Small intestine (tissue), 7 donors: Measurements from ENCODE around the gene ZNF407. TPM values are rescaled to one million over a fixed set of nuclear protein-coding genes. Genes with fewer than 3 reads are reported as not detected.

Experiments
- DNase-seq, 2 donors: peaks; one replicate each; pipeline versions ENCODE4 v3.0.0 to v3.0.0-alpha.2; 2013
- FAIRE-seq: peaks from 2 replicates; lab custom pipeline; 2012; peaks lifted over from hg19 to GRCh38; lab: Jason Lieb, UNC
- H3K27ac ChIP-seq, 3 donors: one replicate each; pipeline ENCODE4 v1.5.1; 2013; ENCODE audit warnings: low read length in 2 of 3, mild to moderate bottlenecking in 2 of 3, control low read depth in 1 of 3, inconsistent platforms in 1 of 3, low read depth in 1 of 3, moderate library complexity in 1 of 3
- H3K27me3 ChIP-seq, 3 donors: one replicate each; pipeline ENCODE4 v1.6.1; 2013; ENCODE audit warnings: low read length in 3 of 3, inconsistent platforms in 1 of 3; ENCODE audit not compliant: control insufficient read depth in 3 of 3, insufficient read depth in 3 of 3
- H3K36me3 ChIP-seq, 3 donors: one replicate each; pipeline ENCODE4 v1.6.1; 2013; ENCODE audit warnings: low read length in 3 of 3, inconsistent platforms in 1 of 3, low read depth in 1 of 3, mild to moderate bottlenecking in 1 of 3, moderate library complexity in 1 of 3; ENCODE audit not compliant: control insufficient read depth in 3 of 3, insufficient read depth in 2 of 3
- H3K4me1 ChIP-seq, 3 donors: one replicate each; pipeline ENCODE4 v1.6.1; 2013; ENCODE audit warnings: low read length in 2 of 3, inconsistent platforms in 1 of 3, low read depth in 1 of 3, mild to moderate bottlenecking in 1 of 3, moderate library complexity in 1 of 3; ENCODE audit not compliant: control insufficient read depth in 3 of 3, insufficient read depth in 2 of 3
- H3K4me3 ChIP-seq, 3 donors: one replicate each; pipeline ENCODE4 v1.5.1; 2013; ENCODE audit warnings: low read length in 3 of 3, control low read depth in 1 of 3, inconsistent platforms in 1 of 3, low read depth in 1 of 3, mild to moderate bottlenecking in 1 of 3, moderate library complexity in 1 of 3
- H3K9me3 ChIP-seq, 2 donors: one replicate each; pipeline ENCODE4 v1.6.1; 2013; ENCODE audit warnings: low read depth in 1 of 2, low read length in 1 of 2; ENCODE audit not compliant: control insufficient read depth in 2 of 2, insufficient read depth in 1 of 2
- WGBS, 3 donors: extraction: QIAGEN DNeasy Blood & Tissue Kit; methylation state at CpG; one replicate each; pipeline ENCODE4 v1.1.7; 2013; 5-methylcytosine and 5-hydroxymethylcytosine counted together
- polyA plus RNA-seq, 4 donors: library from polyadenylated mRNA; stranded (reverse) in 3 of 4; unstranded in 1 of 4; fragments of 200-250 nt in 3 of 4; fragments of 120-200 nt in 1 of 4; gene quantifications; one replicate each; pipeline versions ENCODE4 v1.2.1 to v1.2.3, GENCODE V29; 2013
- donor health status: healthy with polysubstance abuse.
- donor health status: control.
- donor health status: control.
- donor health status: Bipolar disorder and iron deficiency.
- donor health status: healthy.

The ZNF407 gene
- polyA plus RNA-seq, 4 donors = 2.7 to 6.3 (median 4.0) TPM

DNA sequence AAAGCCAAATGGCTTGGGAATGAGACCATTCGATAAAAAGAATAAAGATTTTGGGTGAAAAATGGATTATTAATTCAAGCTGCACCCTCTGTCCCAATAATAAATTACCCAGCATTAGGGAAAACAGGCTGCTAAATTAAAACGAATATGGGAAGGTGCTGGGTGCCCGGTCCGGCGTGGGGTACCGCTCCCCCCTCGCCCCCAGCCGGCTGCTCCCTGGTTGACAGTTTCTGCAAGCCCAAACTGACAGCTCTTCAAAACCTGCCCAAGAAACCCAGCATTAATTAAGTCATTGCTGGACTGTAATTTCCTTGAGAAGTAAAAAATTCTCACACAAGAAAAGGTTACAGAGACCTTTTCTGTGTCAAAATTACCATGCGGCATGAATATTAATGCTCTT, 512.6 kb downstream of the ZNF407 start:
- Histone ChIP-seq H3K4me3 (no peak overlapping the region), H3K36me3 (no peaks in the 10 kb centered on the region), H3K9me3 (no peaks in the 10 kb centered on the region), H3K27me3 (no peaks in the 10 kb centered on the region), H3K27ac (no peak overlapping the region), H3K4me1 (peaks cover 0 to 4% (median 1%) of the 10 kb centered on the region in 3 donors)
- WGBS, 3 donors = 90 to 94% (median 92%) methylated on average over 9 of the region's 9 CpGs
- no peak for FAIRE-seq
- no peak for DNase-seq

DNA sequence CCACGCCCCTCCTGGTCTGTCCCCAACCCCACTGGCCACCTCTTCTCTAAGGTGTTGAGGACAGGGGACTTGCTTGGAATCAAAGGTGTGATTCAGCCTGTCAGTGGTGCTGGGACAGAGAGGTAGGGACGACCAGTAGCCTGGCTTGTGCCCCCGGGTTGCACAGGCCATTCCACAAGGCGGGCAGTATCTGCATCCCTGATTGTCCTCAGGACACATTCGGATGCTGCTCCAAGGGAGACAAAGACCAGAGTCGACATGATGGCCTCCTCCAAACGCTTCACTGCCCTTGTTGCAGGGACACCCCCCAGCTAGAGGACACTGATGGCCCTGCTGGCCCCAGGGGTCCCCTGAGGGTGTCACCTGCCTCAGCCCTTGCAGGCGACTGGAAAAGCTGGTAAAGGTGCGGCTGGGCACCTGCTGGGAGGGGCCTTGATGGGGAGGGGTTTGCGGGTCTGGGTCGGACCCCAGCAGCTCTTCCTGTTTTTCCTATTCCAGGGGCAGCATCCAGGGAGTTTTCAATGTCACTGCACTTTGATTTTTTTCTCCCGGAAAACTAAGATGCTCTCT, 513.3 kb downstream of the ZNF407 start:
- Histone ChIP-seq H3K27ac (no peak overlapping the region), H3K36me3 (no peaks in the 10 kb centered on the region), H3K4me3 (no peak overlapping the region), H3K27me3 (no peaks in the 10 kb centered on the region), H3K4me1 (peaks cover 0 to 4% (median 1%) of the 10 kb centered on the region in 3 donors), H3K9me3 (no peaks in the 10 kb centered on the region)
- WGBS, 3 donors = 69 to 82% (median 69%) methylated on average over 12 of the region's 12 CpGs
- no peak for DNase-seq
- FAIRE-seq = no peak

DNA sequence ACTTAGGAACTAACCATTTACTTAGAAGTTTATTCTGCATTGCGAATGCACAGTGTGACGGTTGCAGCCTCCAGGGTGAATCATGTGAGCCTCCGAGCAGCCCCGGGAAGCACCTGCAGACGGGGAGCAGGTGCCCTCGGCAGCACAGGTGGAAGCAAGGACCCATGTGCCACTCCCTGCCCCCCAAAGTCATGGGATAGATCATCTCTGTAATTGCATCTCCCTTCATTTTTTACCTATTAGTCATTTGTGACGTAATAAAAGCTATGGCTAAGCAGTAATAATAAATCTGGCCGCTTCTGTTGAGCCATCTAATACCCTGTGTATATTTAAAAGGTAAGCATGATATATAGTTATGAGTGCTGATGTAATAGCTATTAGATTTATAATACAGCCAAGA, 514.1 kb downstream of the ZNF407 start:
- WGBS, 3 donors = 15 to 61% (median 34%) methylated on average over 8 of the region's 8 CpGs
- Histone ChIP-seq H3K4me3 (no peak overlapping the region), H3K4me1 (peaks cover 0 to 4% (median 1%) of the 10 kb centered on the region in 3 donors), H3K36me3 (no peaks in the 10 kb centered on the region), H3K27ac (peak overlapping the region in 1 of 3 donors; percentile 46), H3K9me3 (no peaks in the 10 kb centered on the region), H3K27me3 (no peaks in the 10 kb centered on the region)
- FAIRE-seq (no peak), DNase-seq (peak; percentile 13 to 75)

DNA sequence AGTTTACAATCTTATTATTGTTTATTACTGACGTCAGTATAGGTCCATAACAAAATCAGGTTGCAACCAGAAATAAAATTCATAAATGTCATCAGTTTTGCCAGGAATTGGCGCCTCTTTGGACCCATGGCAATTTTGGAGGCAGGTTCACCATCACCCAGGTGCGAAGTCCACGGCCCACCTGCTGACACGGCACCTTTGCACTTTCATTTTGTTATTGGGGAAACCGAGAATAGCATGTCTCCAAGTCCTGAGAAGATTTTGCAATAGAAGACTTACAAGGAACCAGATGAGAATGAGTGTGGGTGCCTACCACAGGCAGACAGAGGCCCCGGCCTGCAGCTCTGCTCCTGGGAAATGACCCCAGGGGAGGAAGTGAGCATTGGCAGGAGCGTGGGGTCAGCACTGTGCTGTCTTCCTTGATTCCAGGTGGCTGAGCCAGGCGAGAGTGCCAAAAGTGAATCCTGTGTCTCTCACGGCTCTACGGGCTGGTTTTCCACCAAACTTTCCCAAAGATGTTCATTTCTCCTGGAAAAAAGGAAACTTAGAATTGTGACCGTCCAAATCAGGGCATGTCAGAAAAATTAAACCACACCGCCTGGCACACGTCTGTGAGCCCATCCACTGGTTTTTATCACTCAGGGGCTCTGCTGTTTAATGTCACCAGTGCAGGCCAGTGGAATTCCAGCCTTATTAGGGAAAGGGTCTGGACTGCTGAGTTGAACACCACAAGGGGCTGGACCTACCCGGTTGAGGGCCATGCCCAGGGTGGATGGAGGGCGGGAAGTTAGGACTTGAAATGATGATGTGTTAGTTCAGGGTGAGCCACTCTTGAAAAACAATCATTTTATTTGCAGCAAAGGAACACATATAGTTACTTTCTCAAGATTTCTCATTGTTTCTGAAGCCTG, 514.8 kb downstream of the ZNF407 start:
- peaks cover 0 to 4% (median 1%) of the 10 kb centered on the region in 3 donors for H3K4me1 ChIP-seq
- no peak overlapping the region for H3K4me3 ChIP-seq
- FAIRE-seq = no peak
- 50 to 70% (median 57%) methylated on average over 16 of the region's 16 CpGs for WGBS, 3 donors
- no peaks in the 10 kb centered on the region for H3K9me3 ChIP-seq
- H3K27ac ChIP-seq = peak overlapping the region in 1 of 3 donors; percentile 46
- no peaks in the 10 kb centered on the region for H3K27me3 ChIP-seq
- H3K36me3 ChIP-seq = no peaks in the 10 kb centered on the region
- DNase-seq = peak; percentile 45 to 58

DNA sequence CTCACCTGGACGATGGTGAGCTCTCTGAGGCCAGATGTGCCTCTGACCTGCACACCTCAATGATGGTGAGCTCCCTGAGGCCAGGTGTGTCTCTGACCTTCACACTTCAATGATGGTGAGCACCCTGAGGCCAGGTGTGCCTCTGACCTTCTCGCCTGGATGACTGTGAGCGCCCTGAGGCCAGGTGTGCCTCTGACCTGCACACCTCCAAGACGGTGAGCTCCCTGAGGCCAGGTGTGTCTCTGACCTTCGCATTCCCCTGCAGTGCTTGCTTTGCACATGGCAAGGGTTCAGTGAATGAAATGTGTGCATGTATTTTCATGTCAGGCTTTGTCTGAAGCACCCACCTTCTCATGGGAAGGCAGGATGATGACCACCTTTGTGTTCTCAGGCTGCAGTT, 515.8 kb downstream of the ZNF407 start:
- Histone ChIP-seq H3K27ac (no peak overlapping the region), H3K9me3 (no peaks in the 10 kb centered on the region), H3K36me3 (no peaks in the 10 kb centered on the region), H3K4me3 (no peak overlapping the region), H3K4me1 (peaks cover 0 to 4% (median 1%) of the 10 kb centered on the region in 3 donors), H3K27me3 (no peaks in the 10 kb centered on the region)
- DNase-seq = no peak
- 86 to 92% (median 87%) methylated on average over 5 of the region's 5 CpGs for WGBS, 3 donors
- FAIRE-seq = no peak

DNA sequence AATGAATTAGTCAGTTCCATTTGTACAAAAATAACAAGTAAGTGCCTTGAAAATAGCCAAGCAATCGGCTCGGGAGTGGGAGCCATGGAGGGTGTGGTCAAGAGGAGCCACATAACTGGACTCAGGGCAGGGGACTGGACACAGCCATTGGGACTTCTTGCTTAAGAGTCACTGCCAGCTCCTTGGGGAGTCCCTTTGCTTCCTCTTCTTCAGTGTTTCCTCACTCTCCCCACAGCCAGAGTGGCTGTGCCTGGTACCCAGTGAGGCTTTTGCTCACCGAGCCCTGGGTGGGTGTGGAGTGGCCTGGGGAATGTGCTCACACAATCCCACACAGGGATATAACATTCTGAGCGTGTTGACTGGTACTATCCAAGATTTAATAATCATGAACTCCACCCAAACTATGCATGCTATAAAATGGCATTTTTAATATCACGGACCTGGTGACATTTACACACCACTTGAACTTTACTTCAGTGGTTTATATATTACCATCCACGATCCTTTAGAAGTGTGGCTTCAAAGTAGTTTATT, 516.6 kb downstream of the ZNF407 start:
- 65 to 73% (median 72%) methylated on average over 6 of the region's 6 CpGs for WGBS, 3 donors
- DNase-seq (no peak), FAIRE-seq (no peak)

More for the DNA sequence above, 516.6 kb downstream of the ZNF407 start:
- H3K4me1 ChIP-seq = peaks cover 0 to 4% (median 1%) of the 10 kb centered on the region in 3 donors
- no peaks in the 10 kb centered on the region for H3K27me3 ChIP-seq
- H3K36me3 ChIP-seq = no peaks in the 10 kb centered on the region
- no peak overlapping the region for H3K4me3 ChIP-seq
- no peak overlapping the region for H3K27ac ChIP-seq
- no peaks in the 10 kb centered on the region for H3K9me3 ChIP-seq

Other genes starting within 250 kb of the ZNF407 start
- gene DIPK1C, start 140.6 kb upstream of the ZNF407 start, polyA plus RNA-seq = under 1 TPM in 2 of 4 donors, not detected in 2; 0.10 to 0.43 TPM
- gene CNDP2, start 101.5 kb upstream of the ZNF407 start, polyA plus RNA-seq = 100 to 1,000 TPM; 215 to 423 (median 327) TPM
- 10 to 100 TPM in 1 of 4 donors, 1 to 10 TPM in 2, under 1 TPM in 1; 0.13 to 11.9 (median 6.5) TPM for gene CNDP1, start 63.4 kb upstream of the ZNF407 start, polyA plus RNA-seq